Keratinocyte (primary cell): ENCODE results near the gene IGFBP4. TPM values are rescaled to one million over a fixed set of nuclear protein-coding genes. Genes with fewer than 3 reads are reported as not detected.

Experiments
- DNase-seq: peaks from one replicate; pipeline ENCODE4 v3.0.0-alpha.2; 2011; ENCODE audit warnings: low read depth, missing footprints, low spot score
- FAIRE-seq: peaks from 2 replicates; lab custom pipeline; 2011; peaks lifted over from hg19 to GRCh38; lab: Jason Lieb, UNC
- H2AFZ ChIP-seq: 2 replicates; pipeline ENCODE4 v1.6.0; 2012; ENCODE audit warnings: low read length, control low read depth, inconsistent platforms; ENCODE audit not compliant: control insufficient read depth
- H3K27ac ChIP-seq: 2 replicates; pipeline ENCODE4 v1.5.1; 2011; ENCODE audit warnings: low read length; ENCODE audit not compliant: control insufficient read depth, insufficient read depth
- H3K27me3 ChIP-seq: 3 replicates; pipeline ENCODE4 v1.6.0; 2011; ENCODE audit warnings: low read length; ENCODE audit not compliant: control insufficient read depth, insufficient read depth; ENCODE audit errors: extremely low read depth
- H3K36me3 ChIP-seq, 2 experiments: 2 replicates in 1 of 2; 3 replicates in 1 of 2; pipeline ENCODE4 v1.5.1; 2011; ENCODE audit warnings: low read length in 2 of 2, mild to moderate bottlenecking in 1 of 2; ENCODE audit not compliant: control insufficient read depth in 2 of 2, insufficient read depth in 2 of 2; ENCODE audit errors: extremely low read depth in 1 of 2
- H3K4me1 ChIP-seq: 3 replicates; pipeline ENCODE4 v1.5.1; 2011; ENCODE audit warnings: low read length; ENCODE audit not compliant: control insufficient read depth, insufficient read depth; ENCODE audit errors: extremely low read depth
- H3K4me2 ChIP-seq: 3 replicates; pipeline ENCODE4 v1.6.0; 2011; ENCODE audit warnings: low read depth, low read length; ENCODE audit not compliant: control insufficient read depth, insufficient read depth; ENCODE audit errors: extremely low read depth
- H3K4me3 ChIP-seq, 3 experiments: fragments of 200-600 bp in 1 of 3; sonication (generic) in 1 of 3; 2 replicates in 2 of 3; 3 replicates in 1 of 3; pipeline ENCODE4 v1.5.1; 2011 to 2016; ENCODE audit warnings: low read length in 3 of 3, mild to moderate bottlenecking in 3 of 3, control low read depth in 2 of 3, inconsistent platforms in 1 of 3, low read depth in 1 of 3, mixed read lengths in 1 of 3, mixed run types in 1 of 3, moderate library complexity in 1 of 3; ENCODE audit not compliant: control insufficient read depth in 2 of 3, insufficient read depth in 2 of 3; ENCODE audit errors: extremely low read depth in 1 of 3
- H3K79me2 ChIP-seq: 2 replicates; pipeline ENCODE4 v1.6.0; 2012; ENCODE audit warnings: low read length; ENCODE audit not compliant: control insufficient read depth, insufficient read depth
- H3K9ac ChIP-seq: 3 replicates; pipeline ENCODE4 v1.6.0; 2011; ENCODE audit warnings: low read length; ENCODE audit not compliant: control insufficient read depth, insufficient read depth; ENCODE audit errors: extremely low read depth
- H3K9me1 ChIP-seq: 3 replicates; pipeline ENCODE4 v1.6.0; 2011; ENCODE audit warnings: low read length; ENCODE audit not compliant: control insufficient read depth, insufficient read depth; ENCODE audit errors: extremely low read depth
- H3K9me3 ChIP-seq: 2 replicates; pipeline ENCODE4 v1.5.1; 2012; ENCODE audit warnings: low read depth, low read length; ENCODE audit not compliant: control insufficient read depth
- H4K20me1 ChIP-seq: 3 replicates; pipeline ENCODE4 v1.6.0; 2011; ENCODE audit warnings: low read length; ENCODE audit not compliant: control insufficient read depth, insufficient read depth; ENCODE audit errors: extremely low read depth
- EZH2 ChIP-seq: IDR thresholded peaks from one replicate; pipeline ENCODE4 v1.6.1; 2012; ENCODE audit warnings: inconsistent platforms, mild to moderate bottlenecking, low read length, moderate library complexity
- dilution Hi-C: fragments of 300-500 bp; cut with MboI; formaldehyde crosslinking; loops from one replicate; pipeline ENCODE4 v1.7.0; 2020; ENCODE audit warnings: low sequenced_read_pairs; ENCODE audit not compliant: extremely low pct_ligation_motif_present
- polyA plus RNA-seq, 5 experiments: library from polyadenylated mRNA; depleted of rRNA in 3 of 5; stranded (reverse) in 3 of 5; stranded (forward) in 1 of 5; unstranded in 1 of 5; fragments of >200 nt; gene quantifications; 1 replicate in 1 of 5; 2 replicates in 3 of 5; 3 replicates in 1 of 5; pipeline versions ENCODE4 v1.2.1 to v1.2.3, GENCODE V29; 2011 to 2012; ENCODE audit warnings: missing spikeins in 2 of 5, low read depth in 1 of 5, low replicate concordance in 1 of 5
- TF ChIP-seq, protein P1 (sequence below), 3 experiments: IDR thresholded peaks in 1 of 3; conservative IDR thresholded peaks in 1 of 3; optimal IDR thresholded peaks in 1 of 3; 2 replicates in 2 of 3; 3 replicates in 1 of 3; pipeline versions ENCODE3 to v1.5.1; 2011; ENCODE audit warnings: low read length in 3 of 3, mild to moderate bottlenecking in 3 of 3, moderate library complexity in 2 of 3, control low read depth in 1 of 3, inconsistent platforms in 1 of 3; ENCODE audit not compliant: insufficient read depth in 2 of 3; ENCODE audit errors: extremely low read depth in 1 of 3

The IGFBP4 gene
- polyA plus RNA-seq, 1 donor (not counting 4 experiments of a cell fraction or from before 2014, with no cell fraction given) = 6.0 TPM

DNA sequence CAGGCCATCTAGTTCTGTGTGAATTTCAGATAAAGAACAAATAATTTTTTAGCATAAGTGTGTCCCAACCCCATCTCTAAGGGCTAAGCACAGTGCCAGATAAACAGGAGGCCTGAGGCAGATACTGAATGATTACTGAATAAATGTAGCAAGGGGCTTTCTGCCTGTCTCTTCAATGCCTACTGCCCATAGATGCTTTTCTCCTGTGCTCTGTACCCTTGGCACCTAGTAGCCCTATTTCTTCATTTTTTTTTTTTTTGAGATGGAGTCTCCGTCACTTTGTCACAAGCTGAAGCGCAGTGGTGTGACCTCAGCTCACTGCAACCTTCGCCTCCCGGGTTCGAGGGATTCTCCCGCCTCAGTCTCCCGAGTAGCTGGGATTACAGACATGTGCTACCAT is 25.3 kb downstream of the IGFBP4 start:
- dilution Hi-C loops = no loop called here
- TF ChIP-seq EZH2 = no peak
- TF ChIP-seq, protein P1, sequence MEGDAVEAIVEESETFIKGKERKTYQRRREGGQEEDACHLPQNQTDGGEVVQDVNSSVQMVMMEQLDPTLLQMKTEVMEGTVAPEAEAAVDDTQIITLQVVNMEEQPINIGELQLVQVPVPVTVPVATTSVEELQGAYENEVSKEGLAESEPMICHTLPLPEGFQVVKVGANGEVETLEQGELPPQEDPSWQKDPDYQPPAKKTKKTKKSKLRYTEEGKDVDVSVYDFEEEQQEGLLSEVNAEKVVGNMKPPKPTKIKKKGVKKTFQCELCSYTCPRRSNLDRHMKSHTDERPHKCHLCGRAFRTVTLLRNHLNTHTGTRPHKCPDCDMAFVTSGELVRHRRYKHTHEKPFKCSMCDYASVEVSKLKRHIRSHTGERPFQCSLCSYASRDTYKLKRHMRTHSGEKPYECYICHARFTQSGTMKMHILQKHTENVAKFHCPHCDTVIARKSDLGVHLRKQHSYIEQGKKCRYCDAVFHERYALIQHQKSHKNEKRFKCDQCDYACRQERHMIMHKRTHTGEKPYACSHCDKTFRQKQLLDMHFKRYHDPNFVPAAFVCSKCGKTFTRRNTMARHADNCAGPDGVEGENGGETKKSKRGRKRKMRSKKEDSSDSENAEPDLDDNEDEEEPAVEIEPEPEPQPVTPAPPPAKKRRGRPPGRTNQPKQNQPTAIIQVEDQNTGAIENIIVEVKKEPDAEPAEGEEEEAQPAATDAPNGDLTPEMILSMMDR (optimal IDR thresholded peaks at IDR 0.05 in 1 of 3, IDR thresholded peaks at IDR 0.05 in 1 of 3, conservative IDR thresholded peaks at IDR 0.05 in 1 of 3; ENCODE audit: extremely low read depth in 1 of 3, insufficient read depth in 2 of 3, low read length in 3 of 3) = no peak
- FAIRE-seq = no peak

DNA sequence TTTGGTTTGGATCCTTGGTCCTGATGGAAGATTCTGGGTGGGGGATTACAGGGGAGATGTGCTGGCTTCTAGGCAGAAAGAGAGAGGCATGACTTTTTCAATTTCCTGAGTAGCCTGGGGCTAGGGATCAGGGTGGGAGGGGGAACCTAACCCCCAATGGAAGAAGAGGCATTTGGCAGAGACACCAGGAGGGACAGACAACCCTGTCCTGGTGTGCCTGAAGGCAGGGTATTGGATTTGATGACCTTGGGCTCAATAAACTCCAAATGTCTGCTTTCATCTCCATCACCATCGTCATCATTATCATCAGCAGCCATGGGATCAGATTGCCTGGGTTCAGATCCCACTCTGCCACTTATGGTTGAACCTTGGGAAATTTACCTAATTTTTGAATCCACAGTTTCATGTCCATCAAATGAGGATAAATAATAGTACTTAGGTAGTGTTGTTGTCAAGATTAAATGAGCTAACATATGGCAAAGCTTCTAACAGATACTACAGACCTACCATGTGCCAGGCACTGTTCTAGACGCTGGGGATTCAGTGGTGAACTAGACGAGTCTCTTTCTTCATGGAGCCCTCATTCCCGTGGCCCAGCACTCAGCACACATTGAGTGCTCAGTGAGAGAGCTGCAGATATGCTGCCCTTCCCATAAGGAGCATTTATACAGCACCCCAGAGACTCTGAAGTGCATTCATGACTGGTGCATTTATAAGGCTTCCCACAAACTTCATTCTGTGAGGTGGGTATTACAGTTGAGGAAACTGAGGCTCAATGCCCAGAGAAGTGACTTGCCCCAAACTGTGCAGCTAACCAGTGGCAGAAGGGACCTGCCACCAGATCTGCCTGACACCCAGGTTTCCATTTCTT is 26.8 kb downstream of the IGFBP4 start:
- no peak overlapping the region for H3K27ac ChIP-seq
- peaks cover 11% of the 10 kb centered on the region for H3K27me3 ChIP-seq
- no peak for TF ChIP-seq EZH2
- TF ChIP-seq, protein P1 (optimal IDR thresholded peaks at IDR 0.05 in 1 of 3, IDR thresholded peaks at IDR 0.05 in 1 of 3, conservative IDR thresholded peaks at IDR 0.05 in 1 of 3; ENCODE audit: extremely low read depth in 1 of 3, insufficient read depth in 2 of 3, low read length in 3 of 3) = no peak
- H3K9me3 ChIP-seq = no peaks in the 10 kb centered on the region
- H3K9ac ChIP-seq = no peak overlapping the region
- FAIRE-seq (no peak), DNase-seq (no peak)
- H3K4me3 ChIP-seq = no peak overlapping the region
- H3K4me2 ChIP-seq = no peak overlapping the region
- no peaks in the 10 kb centered on the region for H3K9me1 ChIP-seq
- H3K36me3 ChIP-seq = no peaks in the 10 kb centered on the region
- H2AFZ ChIP-seq = no peak overlapping the region
- peaks cover 22% of the 10 kb centered on the region for H3K4me1 ChIP-seq
- H4K20me1 ChIP-seq = peaks cover 18% of the 10 kb centered on the region
- dilution Hi-C loops = no loop called here
- H3K79me2 ChIP-seq = no peaks in the 10 kb centered on the region

More for the DNA sequence above, 25.3 kb downstream of the IGFBP4 start:
- Histone ChIP-seq H3K9ac (no peak overlapping the region), H3K9me3 (no peaks in the 10 kb centered on the region), H3K4me3 (no peak overlapping the region), H3K27ac (no peak overlapping the region), H3K79me2 (no peaks in the 10 kb centered on the region), H3K4me1 (peaks cover 22% of the 10 kb centered on the region), H4K20me1 (peaks cover 9% of the 10 kb centered on the region), H3K4me2 (no peak overlapping the region), H3K36me3 (no peaks in the 10 kb centered on the region), H2AFZ (no peak overlapping the region), H3K9me1 (no peaks in the 10 kb centered on the region), H3K27me3 (peaks cover 11% of the 10 kb centered on the region)
- no peak for DNase-seq
